Spleen (tissue), 7 donors: Measurements from ENCODE around the gene TRPV4.

ENCODE experiments used
- CTCF ChIP-seq, 11 experiments: fragments of 200-600 bp in 7 of 11; fragments of 450-650 bp in 4 of 11; sonication (generic) in 4 of 11; IDR thresholded peaks in 8 of 11; conservative IDR thresholded peaks in 3 of 11; 1 replicate in 7 of 11; 2 replicates in 4 of 11; pipeline versions ENCODE4 v1.4.0 to v1.8.0; 2016 to 2021; ENCODE audit warnings: antibody characterized with exemption in 11 of 11, inconsistent platforms in 4 of 11, mild to moderate bottlenecking in 1 of 11
- POLR2A ChIP-seq, 3 donors: fragments of 450-650 bp; IDR thresholded peaks; one replicate each; pipeline ENCODE4 v1.5.1; 2017; ENCODE audit warnings: antibody characterized with exemption in 3 of 3, mild to moderate bottlenecking in 1 of 3
- POLR2AphosphoS5 ChIP-seq, 3 donors: sonication (generic); formaldehyde crosslinking; IDR thresholded peaks; one replicate each; pipeline ENCODE4 v1.5.1; 2017; ENCODE audit warnings: antibody characterized with exemption in 3 of 3
- donor health status: DM: no; HTN: no; CAD: no; lungs with moderate emphysema.
- donor health status: DM: no; HTN: no; CAD: no.
- donor health status: DM: no; HTN: no; CAD: no.

- TF ChIP-seq CTCF (IDR thresholded peaks at IDR 0.05 in 8 of 11, conservative IDR thresholded peaks at IDR 0.05 in 3 of 11): no peak
- TF ChIP-seq POLR2AphosphoS5 (IDR thresholded peaks at IDR 0.05): no peak
- TF ChIP-seq POLR2A (IDR thresholded peaks at IDR 0.05): no peak
Observed at GRCh38 chr12:109844091-109844490, 10.9 kb upstream of the TRPV4 start.
